ENCODE results near the gene SGIP1. TPM values are rescaled to one million over a fixed set of nuclear protein-coding genes. Genes with fewer than 3 reads are reported as not detected.

Gene SGIP1
- total and polyA plus RNA-seq, 2 experiments from 2014 or later = 3.1 to 20.2 TPM

GRCh38 chr1:66695116-66695515, 161.2 kb downstream of the SGIP1 start:
- H3K9me3 ChIP-seq (ENCODE audit: low read depth) = no peaks in the 10 kb centered on the region
- no peak for DNase-seq (ENCODE audit: low spot score)
- no peak overlapping the region for H3K4me2 ChIP-seq
- TF ChIP-seq CTCF (IDR thresholded peaks at IDR 0.05; ENCODE audit: poor library complexity) (no peak), EZH2 (IDR thresholded peaks at IDR 0.05; ENCODE audit: borderline replicate concordance) (no peak), EZH2phosphoT487 (IDR thresholded peaks at IDR 0.05; ENCODE audit: low read depth, severe bottlenecking, unreplicated experiment) (no peak)
- H3K9me2 ChIP-seq (replicated peaks; ENCODE audit: insufficient read depth) = no peaks in the 10 kb centered on the region
- H3K4me3 ChIP-seq = no peak overlapping the region
- no peaks in the 10 kb centered on the region for H3K4me1 ChIP-seq (ENCODE audit: insufficient read depth)
- no peaks in the 10 kb centered on the region for H3K27me3 ChIP-seq
- H4K20me1 ChIP-seq (ENCODE audit: insufficient read depth, poor library complexity, severe bottlenecking) = no peaks in the 10 kb centered on the region
- H3K79me2 ChIP-seq = no peaks in the 10 kb centered on the region
- H3K36me3 ChIP-seq (replicated peaks; ENCODE audit: insufficient read depth, low read depth) = no peaks in the 10 kb centered on the region
- H2AFZ ChIP-seq = no peak overlapping the region
- no peak overlapping the region for H3K27ac ChIP-seq
- WGBS (ENCODE audit: low lambda C conversion rate, missing lambda C conversion rate) = 67% methylated on average over 5 of the region's 5 CpGs

- no peaks in the 10 kb centered on the region for H3K27me3 ChIP-seq
- H3K9me2 ChIP-seq (replicated peaks; ENCODE audit: insufficient read depth) = no peaks in the 10 kb centered on the region
- H3K4me2 ChIP-seq = no peak overlapping the region
- no peak for DNase-seq (ENCODE audit: low spot score)
- no peak overlapping the region for H3K4me3 ChIP-seq
- no peak for TF ChIP-seq CTCF (IDR thresholded peaks at IDR 0.05; ENCODE audit: poor library complexity)
- TF ChIP-seq EZH2 (IDR thresholded peaks at IDR 0.05; ENCODE audit: borderline replicate concordance) = no peak
- TF ChIP-seq EZH2phosphoT487 (IDR thresholded peaks at IDR 0.05; ENCODE audit: low read depth, severe bottlenecking, unreplicated experiment) = no peak
- no peaks in the 10 kb centered on the region for H3K36me3 ChIP-seq (replicated peaks; ENCODE audit: insufficient read depth, low read depth)
- H3K79me2 ChIP-seq = no peaks in the 10 kb centered on the region
- no peaks in the 10 kb centered on the region for H3K4me1 ChIP-seq (ENCODE audit: insufficient read depth)
- H2AFZ ChIP-seq = no peak overlapping the region
- no peak overlapping the region for H3K27ac ChIP-seq
- H4K20me1 ChIP-seq (ENCODE audit: insufficient read depth, poor library complexity, severe bottlenecking) = no peaks in the 10 kb centered on the region
- H3K9me3 ChIP-seq (ENCODE audit: low read depth) = no peaks in the 10 kb centered on the region
These were observed 162.8 kb downstream of the SGIP1 start for GRCh38 chr1:66696771-66697170.

- TF ChIP-seq EZH2phosphoT487 (IDR thresholded peaks at IDR 0.05; ENCODE audit: low read depth, severe bottlenecking, unreplicated experiment) = no peak
- TF ChIP-seq EZH2 (IDR thresholded peaks at IDR 0.05; ENCODE audit: borderline replicate concordance) = no peak
- no peak for TF ChIP-seq CTCF (IDR thresholded peaks at IDR 0.05; ENCODE audit: poor library complexity)
- Histone ChIP-seq H4K20me1 (ENCODE audit: insufficient read depth, poor library complexity, severe bottlenecking) (no peaks in the 10 kb centered on the region), H3K27me3 (no peaks in the 10 kb centered on the region), H3K4me2 (no peak overlapping the region), H3K4me3 (no peak overlapping the region), H2AFZ (no peak overlapping the region), H3K9me3 (ENCODE audit: low read depth) (no peaks in the 10 kb centered on the region), H3K27ac (no peak overlapping the region), H3K79me2 (no peaks in the 10 kb centered on the region), H3K9me2 (replicated peaks; ENCODE audit: insufficient read depth) (no peaks in the 10 kb centered on the region), H3K36me3 (replicated peaks; ENCODE audit: insufficient read depth, low read depth) (no peaks in the 10 kb centered on the region), H3K4me1 (ENCODE audit: insufficient read depth) (no peaks in the 10 kb centered on the region)
- 82% methylated on average over 5 of the region's 5 CpGs for WGBS (ENCODE audit: low lambda C conversion rate, missing lambda C conversion rate)
- no peak for DNase-seq (ENCODE audit: low spot score)
These were observed 165.3 kb downstream of the SGIP1 start for GRCh38 chr1:66699213-66699612.

Measured in hepatocyte (in vitro differentiated cells).